PC-9 (cell line): ENCODE data around the gene CMBL. TPM values are rescaled to one million over a fixed set of nuclear protein-coding genes. Genes with fewer than 3 reads are reported as not detected.
A peak's percentile ranks its signal among the peaks of the same experiment; 100 is the strongest.
"Not testable (repeated sequence)": the region's sequence is repeated elsewhere in the genome, so short reads cannot be mapped to it uniquely, and the experiment has no call there.

ENCODE experiments used
- BruUV-seq: library from RNA; stranded (reverse); fragments of 400-500 nt; replicated peaks from 2 replicates; lab custom pipeline; 2021; lab: Mats Ljungman, UMichigan
- CTCF ChIA-PET: fragments of 300-600 bp; sonication (Branson Sonifier 250); formaldehyde crosslinking; loops from one replicate; lab custom pipeline; 2022; ENCODE audit warnings: antibody characterized with exemption; lab: Charles Lee
- POLR2A ChIA-PET: fragments of 300-600 bp; sonication (Branson Sonifier 250); formaldehyde crosslinking; loops from one replicate; lab custom pipeline; 2022; ENCODE audit warnings: antibody characterized with exemption; ENCODE audit not compliant: unreplicated experiment; lab: Charles Lee
- DNase-seq, 2 experiments: peaks; one replicate each; pipeline versions ENCODE4 v3.0.0 to v3.0.0-alpha.2; 2015 to 2022; ENCODE audit warnings: mixed read lengths in 1 of 2
- H2AFZ ChIP-seq: fragments of 200-600 bp; sonication (generic); 2 replicates; pipeline ENCODE4 v1.8.1; 2017; ENCODE audit warnings: antibody characterized with exemption
- H3F3A ChIP-seq: fragments of 200-600 bp; sonication (generic); 2 replicates; pipeline ENCODE4 v1.8.1; 2017; ENCODE audit warnings: antibody characterized with exemption, mild to moderate bottlenecking, low read depth; ENCODE audit not compliant: insufficient read depth
- H3K27ac ChIP-seq: fragments of 200-600 bp; sonication (generic); 2 replicates; pipeline ENCODE4 v1.6.1; 2016; ENCODE audit warnings: mixed run types
- H3K27me3 ChIP-seq: fragments of 200-600 bp; sonication (generic); 2 replicates; pipeline ENCODE4 v1.6.1; 2016; ENCODE audit warnings: low read depth, mixed run types; ENCODE audit not compliant: insufficient read depth
- H3K36me3 ChIP-seq: fragments of 200-600 bp; sonication (generic); 2 replicates; pipeline ENCODE4 v1.6.1; 2016; ENCODE audit warnings: low read depth, mixed run types
- H3K4me1 ChIP-seq: fragments of 200-600 bp; sonication (generic); replicated peaks from 2 replicates; pipeline ENCODE4 v1.6.1; 2016; ENCODE audit warnings: mixed run types; ENCODE audit not compliant: insufficient read depth
- H3K4me2 ChIP-seq: fragments of 200-600 bp; sonication (generic); 2 replicates; pipeline ENCODE4 v1.6.1; 2017; ENCODE audit warnings: mixed run types
- H3K4me3 ChIP-seq: fragments of 200-600 bp; sonication (generic); 2 replicates; pipeline ENCODE4 v1.6.1; 2016; ENCODE audit warnings: mixed run types
- H3K79me2 ChIP-seq: fragments of 200-600 bp; sonication (generic); 2 replicates; pipeline ENCODE4 v1.6.1; 2017; ENCODE audit warnings: low read depth, mixed run types
- H3K9me2 ChIP-seq: fragments of 200-600 bp; sonication (generic); 2 replicates; pipeline ENCODE4 v1.8.1; 2017; ENCODE audit warnings: mild to moderate bottlenecking; ENCODE audit not compliant: insufficient read depth
- H3K9me3 ChIP-seq: fragments of 200-600 bp; sonication (generic); 2 replicates; pipeline ENCODE4 v1.8.1; 2016; ENCODE audit warnings: low read depth; ENCODE audit not compliant: insufficient read depth
- H4K20me1 ChIP-seq: fragments of 200-600 bp; sonication (generic); 2 replicates; pipeline ENCODE4 v1.8.1; 2017; ENCODE audit not compliant: insufficient read depth
- EZH2 ChIP-seq: fragments of 200-600 bp; sonication (generic); IDR thresholded peaks from 2 replicates; pipeline ENCODE4 v1.8.0; 2017; ENCODE audit warnings: antibody characterized with exemption, low read depth
- intact Hi-C: fragments of 100-400 bp; cut with micrococcal nuclease; formaldehyde crosslinking; loops from one replicate; pipeline ENCODE4 v1.10.0; 2022; ENCODE audit not compliant: unreplicated experiment
- total RNA-seq: library from RNA; stranded (reverse); gene quantifications from 2 replicates; pipeline ENCODE4 v1.2.3, GENCODE V29; 2021
- TF ChIP-seq, protein P1 (sequence below): fragments of 200-600 bp; sonication (generic); conservative IDR thresholded peaks from 2 replicates; pipeline ENCODE4 v1.6.1; 2017; ENCODE audit warnings: mixed run types, antibody characterized with exemption, mild to moderate bottlenecking, moderate library complexity

Gene CMBL
- total RNA-seq, 1 experiment from 2014 or later: 286 TPM

DNA sequence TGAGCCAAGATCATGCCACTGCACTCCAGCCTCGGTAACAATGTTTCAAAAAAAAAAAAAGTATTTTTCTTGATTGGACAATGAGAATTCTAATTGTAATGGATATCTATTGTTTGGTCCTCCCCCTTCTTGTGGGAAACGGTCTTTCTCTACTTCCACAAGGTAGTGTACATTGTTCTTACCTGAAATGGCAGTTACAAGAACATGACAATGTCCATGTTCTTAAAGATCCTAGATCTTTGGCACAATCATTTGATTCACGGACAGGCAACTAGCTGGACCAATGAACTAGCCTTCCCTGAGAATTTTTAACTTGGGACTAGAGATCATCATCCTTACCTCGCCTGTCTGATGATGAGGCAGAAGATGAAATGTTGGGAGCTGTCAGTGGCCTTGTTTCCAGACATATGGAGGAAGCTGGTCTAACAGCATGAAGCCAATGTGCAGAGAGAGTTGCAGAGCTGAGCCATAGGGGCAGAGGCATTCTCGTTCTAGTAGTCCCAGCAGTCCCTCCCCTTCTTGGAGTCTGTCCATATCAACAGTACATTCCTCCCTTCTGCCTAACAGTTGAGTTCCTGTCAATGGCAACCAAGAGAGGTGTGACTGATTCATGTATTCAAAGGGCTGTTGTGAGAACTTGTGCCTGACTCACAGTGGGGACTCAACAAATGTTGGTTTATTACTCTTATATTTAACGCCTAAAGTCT lies 43.6 kb upstream of the CMBL start:
- DNase-seq: peak; percentile 45 to 46
- Histone ChIP-seq H4K20me1 (peaks cover 18% of the 10 kb centered on the region), H3K4me3 (no peak overlapping the region), H2AFZ (no peak overlapping the region), H3K36me3 (peaks cover 7% of the 10 kb centered on the region; the same call in 1 of the 2 replicates), H3F3A (peaks cover 19% of the 10 kb centered on the region; the same call in 1 of the 2 replicates), H3K27me3 (no peaks in the 10 kb centered on the region), H3K4me2 (peak overlapping the region; percentile 92; the same call in 1 of the 2 replicates), H3K4me1 (peaks cover 18% of the 10 kb centered on the region), H3K79me2 (peaks cover 41% of the 10 kb centered on the region), H3K9me2 (no peaks in the 10 kb centered on the region), H3K27ac (no peak overlapping the region), H3K9me3 (no peaks in the 10 kb centered on the region)
- no TSS peak for BruUV-seq
- POLR2A ChIA-PET: interaction anchor here (0.6 to 0.7 kb wide), 2 partner anchors 50 to 116 kb away, joined by 5 to 9 read pairs; no protein-coding TSS in a partner anchor
- no peak for TF ChIP-seq EZH2
- TF ChIP-seq, protein P1, sequence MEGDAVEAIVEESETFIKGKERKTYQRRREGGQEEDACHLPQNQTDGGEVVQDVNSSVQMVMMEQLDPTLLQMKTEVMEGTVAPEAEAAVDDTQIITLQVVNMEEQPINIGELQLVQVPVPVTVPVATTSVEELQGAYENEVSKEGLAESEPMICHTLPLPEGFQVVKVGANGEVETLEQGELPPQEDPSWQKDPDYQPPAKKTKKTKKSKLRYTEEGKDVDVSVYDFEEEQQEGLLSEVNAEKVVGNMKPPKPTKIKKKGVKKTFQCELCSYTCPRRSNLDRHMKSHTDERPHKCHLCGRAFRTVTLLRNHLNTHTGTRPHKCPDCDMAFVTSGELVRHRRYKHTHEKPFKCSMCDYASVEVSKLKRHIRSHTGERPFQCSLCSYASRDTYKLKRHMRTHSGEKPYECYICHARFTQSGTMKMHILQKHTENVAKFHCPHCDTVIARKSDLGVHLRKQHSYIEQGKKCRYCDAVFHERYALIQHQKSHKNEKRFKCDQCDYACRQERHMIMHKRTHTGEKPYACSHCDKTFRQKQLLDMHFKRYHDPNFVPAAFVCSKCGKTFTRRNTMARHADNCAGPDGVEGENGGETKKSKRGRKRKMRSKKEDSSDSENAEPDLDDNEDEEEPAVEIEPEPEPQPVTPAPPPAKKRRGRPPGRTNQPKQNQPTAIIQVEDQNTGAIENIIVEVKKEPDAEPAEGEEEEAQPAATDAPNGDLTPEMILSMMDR: no peak
- CTCF ChIA-PET: no interaction called here
- intact Hi-C loops: loop anchor here (5.0 kb wide), 2 partner anchors 201 to 246 kb away; no protein-coding TSS in a partner anchor

DNA sequence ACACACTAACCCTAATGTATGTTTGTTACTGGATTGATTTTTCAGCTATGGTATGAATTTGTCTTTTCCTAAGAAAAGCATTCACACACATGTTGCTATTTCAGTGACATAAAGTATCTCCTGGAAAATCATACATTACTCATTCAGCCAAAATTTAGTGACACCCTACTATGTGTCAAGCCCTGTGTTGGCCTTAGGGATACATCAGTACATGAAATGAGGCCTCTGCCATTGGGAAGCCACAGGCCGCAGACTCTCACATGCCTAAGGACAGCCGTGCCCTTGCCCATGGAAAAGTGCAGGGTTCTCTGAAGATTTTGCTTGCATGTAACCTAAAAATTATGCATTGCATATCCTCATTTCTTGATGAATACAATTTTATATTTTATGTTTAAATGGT lies 40.6 kb upstream of the CMBL start:
- Histone ChIP-seq H3K79me2 (peaks cover 17% of the 10 kb centered on the region), H3K4me1 (peaks cover 9% of the 10 kb centered on the region), H3K27ac (no peak overlapping the region), H3K9me2 (no peaks in the 10 kb centered on the region), H3K27me3 (no peaks in the 10 kb centered on the region), H3K4me3 (no peak overlapping the region), H3K36me3 (no peaks in the 10 kb centered on the region), H4K20me1 (no peaks in the 10 kb centered on the region), H3K4me2 (no peak overlapping the region), H3F3A (peaks cover 19% of the 10 kb centered on the region; the same call in 1 of the 2 replicates), H3K9me3 (no peaks in the 10 kb centered on the region), H2AFZ (no peak overlapping the region)
- no peak for TF ChIP-seq EZH2
- TF ChIP-seq, protein P1: no peak
- intact Hi-C loops: no loop called here
- DNase-seq: no peak
- ChIA-PET CTCF (no interaction called here), POLR2A (no interaction called here)
- no TSS peak for BruUV-seq

DNA sequence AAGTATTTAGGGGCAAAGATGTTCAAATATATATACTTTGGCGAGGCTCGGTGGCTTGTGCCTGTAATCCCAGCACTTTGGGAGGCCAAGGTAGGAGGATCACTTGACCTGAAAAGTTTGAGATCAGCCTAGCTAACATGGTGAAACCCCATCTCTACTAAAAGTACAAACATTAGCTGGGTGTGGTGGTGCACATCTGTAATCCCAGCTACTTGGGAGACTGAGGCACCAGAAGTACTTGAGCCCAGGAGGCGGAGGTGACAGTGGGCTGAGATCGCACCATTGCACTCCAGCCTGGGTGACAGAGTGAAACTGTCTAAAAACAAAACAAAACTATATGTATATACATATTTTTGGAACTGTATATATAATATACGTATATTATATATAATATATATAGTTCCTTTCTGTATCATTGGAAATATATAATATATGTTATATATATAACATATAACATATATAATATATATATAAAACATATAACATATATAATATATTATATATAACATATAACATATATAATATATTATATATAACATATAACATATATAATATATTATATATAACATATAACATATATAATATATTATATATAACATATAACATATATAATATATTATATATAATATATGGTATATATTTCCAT lies 36.9 kb upstream of the CMBL start:
- POLR2A ChIA-PET, intact Hi-C loops: not testable (repeated sequence)

More for the DNA sequence above, 36.9 kb upstream of the CMBL start:
- not testable (repeated sequence) for H3K4me1 ChIP-seq, H2AFZ ChIP-seq, H3K9me3 ChIP-seq, H3K9me2 ChIP-seq, H3K4me2 ChIP-seq, H3K27me3 ChIP-seq, DNase-seq, H3K79me2 ChIP-seq, H3K27ac ChIP-seq, H4K20me1 ChIP-seq, BruUV-seq, H3K36me3 ChIP-seq, H3K4me3 ChIP-seq
- CTCF ChIA-PET: interaction anchor here (0.7 kb wide), 1 partner anchor 14 kb away, joined by 3 read pairs; no protein-coding TSS in a partner anchor
- H3F3A ChIP-seq: peaks cover 13% of the 10 kb centered on the region; the same call in 1 of the 2 replicates
